ENCODE measurements around the gene TDRKH.
"Not testable (repeated sequence)": the region's sequence is repeated elsewhere in the genome, so short reads cannot be mapped to it uniquely, and the experiment has no call there.

Gene TDRKH

GRCh38 chr1:151762941-151763921 is 27.1 kb downstream of the TDRKH start, which contains the start of gene MRPL9:
Gene MRPL9, minus strand, starts transcription at chr1:151763496. Its CDS starts 17 bp downstream, at chr1:151763479.
- DNase-seq (ENCODE audit: low spot score) = peak; percentile 82

- DNase-seq (ENCODE audit: low spot score) = no peak
Observed at GRCh38 chr1:151760597-151761385, 29.5 kb downstream of the TDRKH start.

GRCh38 chr1:151759241-151759640 is 31.1 kb downstream of the TDRKH start:
- DNase-seq (ENCODE audit: low spot score) = no peak

GRCh38 chr1:151756291-151756690 is 34.0 kb downstream of the TDRKH start:
- DNase-seq (ENCODE audit: low spot score) = no peak

GRCh38 chr1:151741516-151741915 is 48.8 kb downstream of the TDRKH start:
- DNase-seq (ENCODE audit: low spot score) = no peak

- DNase-seq (ENCODE audit: low spot score) = no peak
Observed at GRCh38 chr1:151739590-151740355, 50.5 kb downstream of the TDRKH start.

- DNase-seq (ENCODE audit: low spot score) = no peak
Observed at GRCh38 chr1:151737479-151737878, 52.8 kb downstream of the TDRKH start.

GRCh38 chr1:151737026-151737425 is 53.3 kb downstream of the TDRKH start:
- no peak for DNase-seq (ENCODE audit: low spot score)

- DNase-seq (ENCODE audit: low spot score) = not testable (repeated sequence)
Observed at GRCh38 chr1:151733995-151734394, 56.3 kb downstream of the TDRKH start.

GRCh38 chr1:151733126-151733525 is 57.2 kb downstream of the TDRKH start:
- DNase-seq (ENCODE audit: low spot score) = no peak

GRCh38 chr1:151729966-151730291 is 60.4 kb downstream of the TDRKH start:
- DNase-seq (ENCODE audit: low spot score) = no peak

- DNase-seq (ENCODE audit: low spot score) = no peak
Observed at GRCh38 chr1:151729157-151729965, 60.9 kb downstream of the TDRKH start.

GRCh38 chr1:151728151-151729054 is 61.9 kb downstream of the TDRKH start:
- peak; percentile 57 for DNase-seq (ENCODE audit: low spot score)

- DNase-seq (ENCODE audit: low spot score) = no peak
Observed at GRCh38 chr1:151723726-151724370, 66.5 kb downstream of the TDRKH start.

Measured in putamen (tissue), 1 donor.